GM13976 (cell line): ENCODE measurements around the gene EBF3.
A peak's percentile ranks its signal among the peaks of the same experiment; 100 is the strongest.

ENCODE experiments used
- DNase-seq: peaks from one replicate; pipeline ENCODE4 v3.0.0; 2012; ENCODE audit warnings: low spot score
- CTCF ChIP-seq: IDR thresholded peaks from 2 replicates; pipeline ENCODE4 v1.5.1; 2012; ENCODE audit warnings: borderline replicate concordance, mild to moderate bottlenecking; ENCODE audit not compliant: insufficient read depth; ENCODE audit errors: extremely low read depth, missing control alignments, control extremely low read depth
- in situ Hi-C: fragments of 300-500 bp; cut with MboI; formaldehyde crosslinking; loops from one replicate; pipeline ENCODE4 v1.12.0; 2022; ENCODE audit warnings: low sequenced_read_pairs, mixed read lengths, inconsistent platforms; ENCODE audit not compliant: unreplicated experiment

The EBF3 gene

GRCh38 chr10:129972966-129973673, 9.0 kb upstream of the EBF3 start:
- DNase-seq: peak; percentile 25
- TF ChIP-seq CTCF: no peak
- in situ Hi-C loops: loop anchor here (25.0 kb wide), 1 partner anchor 936 kb away; no protein-coding TSS in a partner anchor

- peak; percentile 34 for DNase-seq
- in situ Hi-C loops: loop anchor here (25.0 kb wide), 1 partner anchor 935 kb away; no protein-coding TSS in a partner anchor
These were observed 8.3 kb upstream of the EBF3 start for GRCh38 chr10:129972145-129972965.

GRCh38 chr10:129971381-129972144, 7.5 kb upstream of the EBF3 start:
- DNase-seq: peak; percentile 87
- in situ Hi-C loops: loop anchor here (25.0 kb wide), 1 partner anchor 934 kb away; no protein-coding TSS in a partner anchor
- TF ChIP-seq CTCF: peak; percentile 62

More at GRCh38 chr10:129972145-129972965, 8.3 kb upstream of the EBF3 start:
- TF ChIP-seq CTCF: no peak

- in situ Hi-C loops: loop anchor here (25.0 kb wide), 1 partner anchor 933 kb away; no protein-coding TSS in a partner anchor
- peak; percentile 34 for DNase-seq
- no peak for TF ChIP-seq CTCF
These were observed 6.6 kb upstream of the EBF3 start for GRCh38 chr10:129970465-129971364.

GRCh38 chr10:129969911-129970464, 5.9 kb upstream of the EBF3 start:
- peak; percentile 13 for DNase-seq
- TF ChIP-seq CTCF: no peak
- in situ Hi-C loops: loop anchor here (25.0 kb wide), 1 partner anchor 933 kb away; no protein-coding TSS in a partner anchor
